ENCODE results near the gene GPR17. TPM values are rescaled to one million over a fixed set of nuclear protein-coding genes. Genes with fewer than 3 reads are reported as not detected.
A peak's percentile ranks its signal among the peaks of the same experiment; 100 is the strongest.

Gene GPR17
- total and polyA plus RNA-seq, 2 donors (not counting 1 experiment from before 2014, with no cell fraction given): 0.06 TPM; not detected in 1

DNA sequence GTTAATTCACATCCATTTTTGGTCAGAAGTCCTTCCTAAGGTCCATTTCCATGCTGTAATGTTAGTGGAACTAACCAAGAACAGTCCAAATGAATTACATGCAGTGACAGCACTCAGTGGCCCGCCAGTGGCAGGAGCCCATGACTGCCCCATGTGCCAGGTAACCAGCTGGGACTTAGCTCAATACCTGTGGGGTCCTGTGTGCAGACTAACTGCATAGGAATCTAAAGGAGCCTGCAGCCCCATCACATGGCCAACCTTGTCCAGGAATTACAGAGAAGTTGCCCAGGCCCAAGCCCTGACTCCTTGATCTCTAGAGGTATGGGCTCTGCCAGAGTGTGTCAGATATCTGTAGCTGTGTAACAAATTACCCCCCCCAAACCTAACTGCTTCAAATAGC lies 35.4 kb upstream of the GPR17 start:
- no peaks in the 10 kb centered on the region for H3K36me3 ChIP-seq (replicated peaks in 1 of 2; ENCODE audit: control extremely low read depth in 1 of 2, control insufficient read depth in 1 of 2, extremely low read depth in 1 of 2, insufficient read depth in 2 of 2, low read length in 1 of 2)
- no peak overlapping the region for H3K4me2 ChIP-seq (replicated peaks; ENCODE audit: low read depth, low read length, poor library complexity, severe bottlenecking)
- no peak overlapping the region for H2AFZ ChIP-seq (ENCODE audit: insufficient read depth, low read depth, low read length, poor library complexity, severe bottlenecking)
- ATAC-seq (ENCODE audit: low read depth): no peak
- CTCF ChIA-PET: interaction anchor here (2.3 to 3.6 kb wide), 2 partner anchors 19 to 40 kb away, joined by 7 to 22 read pairs; no protein-coding TSS in a partner anchor
- Mint-ChIP-seq H3K9me3 (ENCODE audit: insufficient read depth) (peaks cover 9% of the 10 kb centered on the region), H3K27me3 (no peaks in the 10 kb centered on the region), H3K4me1 (peaks cover 37% of the 10 kb centered on the region), H3K4me3 (no peak overlapping the region), H3K27ac (no peak overlapping the region)
- TF ChIP-seq EZH2 (IDR thresholded peaks at IDR 0.05; ENCODE audit: borderline replicate concordance, insufficient read depth, low read depth, low read length, poor library complexity, severe bottlenecking): no peak
- TF ChIP-seq, protein P1, sequence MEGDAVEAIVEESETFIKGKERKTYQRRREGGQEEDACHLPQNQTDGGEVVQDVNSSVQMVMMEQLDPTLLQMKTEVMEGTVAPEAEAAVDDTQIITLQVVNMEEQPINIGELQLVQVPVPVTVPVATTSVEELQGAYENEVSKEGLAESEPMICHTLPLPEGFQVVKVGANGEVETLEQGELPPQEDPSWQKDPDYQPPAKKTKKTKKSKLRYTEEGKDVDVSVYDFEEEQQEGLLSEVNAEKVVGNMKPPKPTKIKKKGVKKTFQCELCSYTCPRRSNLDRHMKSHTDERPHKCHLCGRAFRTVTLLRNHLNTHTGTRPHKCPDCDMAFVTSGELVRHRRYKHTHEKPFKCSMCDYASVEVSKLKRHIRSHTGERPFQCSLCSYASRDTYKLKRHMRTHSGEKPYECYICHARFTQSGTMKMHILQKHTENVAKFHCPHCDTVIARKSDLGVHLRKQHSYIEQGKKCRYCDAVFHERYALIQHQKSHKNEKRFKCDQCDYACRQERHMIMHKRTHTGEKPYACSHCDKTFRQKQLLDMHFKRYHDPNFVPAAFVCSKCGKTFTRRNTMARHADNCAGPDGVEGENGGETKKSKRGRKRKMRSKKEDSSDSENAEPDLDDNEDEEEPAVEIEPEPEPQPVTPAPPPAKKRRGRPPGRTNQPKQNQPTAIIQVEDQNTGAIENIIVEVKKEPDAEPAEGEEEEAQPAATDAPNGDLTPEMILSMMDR (IDR thresholded peaks at IDR 0.05): no peak
- H3K4me3 ChIP-seq (ENCODE audit: control extremely low read depth in 1 of 5, extremely low read depth in 1 of 5, insufficient read depth in 1 of 5, low read depth in 2 of 5, low read length in 4 of 5): no peak overlapping the region
- intact Hi-C loops (cut with micrococcal nuclease): no loop called here
- no peak overlapping the region for H3K9ac ChIP-seq (ENCODE audit: low read length)
- no peak for DNase-seq
- 95% methylated on average over 1 of the region's 1 CpG for WGBS (ENCODE audit: insufficient coverage)
- peaks cover 5 to 24% of the 10 kb centered on the region in 2 donors for H3K4me1 ChIP-seq (ENCODE audit: control insufficient read depth in 2 of 2, insufficient read depth in 2 of 2, low read length in 2 of 2)
- H3K27me3 ChIP-seq (replicated peaks in 1 of 4; ENCODE audit: control extremely low read depth in 1 of 4, control insufficient read depth in 3 of 4, insufficient read depth in 4 of 4, low read length in 3 of 4): peaks cover 0 to 3% (median 0%) of the 10 kb centered on the region in 4 experiments
- no peaks in the 10 kb centered on the region for H3K79me2 ChIP-seq (ENCODE audit: control insufficient read depth, insufficient read depth, low read length)
- POLR2A ChIA-PET: interaction anchor here (0.6 to 0.9 kb wide), 2 partner anchors 22 to 41 kb away, joined by 3 to 4 read pairs; no protein-coding TSS in a partner anchor
- peaks cover 0 to 28% (median 9%) of the 10 kb centered on the region in 3 donors for H3K9me3 ChIP-seq (ENCODE audit: control extremely low read depth in 1 of 3, control insufficient read depth in 2 of 3, insufficient read depth in 1 of 3, low read length in 2 of 3)
- H3K27ac ChIP-seq (ENCODE audit: low read length in 2 of 2): no peak overlapping the region
- H4K20me1 ChIP-seq (ENCODE audit: control insufficient read depth, insufficient read depth, low read length, poor library complexity, severe bottlenecking): no peaks in the 10 kb centered on the region

DNA sequence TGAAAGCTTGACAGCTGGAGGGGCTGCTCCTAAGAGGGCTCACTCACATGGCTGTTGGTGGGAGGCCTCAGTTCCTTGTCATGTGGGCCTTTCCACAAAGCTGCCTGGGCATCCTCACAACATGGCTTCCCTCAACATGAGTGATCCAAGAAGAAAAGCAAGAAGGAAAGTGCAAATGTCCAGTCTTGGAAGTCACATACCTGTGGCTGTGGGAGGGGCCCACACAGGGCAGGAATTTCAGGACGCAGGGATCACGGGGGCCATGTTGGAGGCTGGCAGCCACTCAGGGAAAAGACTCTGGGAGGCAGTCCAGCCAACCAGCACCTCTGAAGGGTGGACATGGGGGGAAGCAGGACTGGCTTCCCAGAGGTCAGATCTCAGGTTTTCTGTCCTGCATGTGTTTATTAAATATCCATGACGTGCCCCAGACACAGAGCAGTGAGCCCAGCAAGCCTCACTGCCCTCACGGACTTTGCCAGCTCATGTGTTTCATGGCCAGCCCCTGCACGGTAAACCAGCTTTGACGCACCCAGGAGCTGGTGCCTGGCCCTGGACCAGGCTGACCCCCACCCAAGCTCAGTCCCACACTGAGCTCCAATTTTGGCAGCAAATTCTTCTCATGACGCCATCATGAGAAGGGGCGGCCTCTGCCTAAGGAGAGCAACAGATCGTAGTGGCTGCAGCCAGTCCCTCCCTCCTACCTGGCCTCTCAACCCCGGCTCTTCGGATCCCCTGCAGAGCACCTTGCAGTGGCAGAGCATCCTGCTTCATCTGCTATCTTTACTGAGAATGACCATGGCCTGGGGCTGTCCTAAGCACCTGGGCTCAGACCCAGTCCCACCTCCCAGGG lies 34.7 kb upstream of the GPR17 start:
- WGBS (ENCODE audit: insufficient coverage): 94% methylated on average over 11 of the region's 11 CpGs
- DNase-seq (no peak), ATAC-seq (ENCODE audit: low read depth) (no peak)
- TF ChIP-seq, protein P1 (IDR thresholded peaks at IDR 0.05): no peak
- TF ChIP-seq EZH2 (IDR thresholded peaks at IDR 0.05; ENCODE audit: borderline replicate concordance, insufficient read depth, low read depth, low read length, poor library complexity, severe bottlenecking): no peak
- H3K9me3 Mint-ChIP-seq (ENCODE audit: insufficient read depth): peaks cover 9% of the 10 kb centered on the region
- H3K27me3 Mint-ChIP-seq: no peaks in the 10 kb centered on the region
- Histone ChIP-seq H3K4me2 (replicated peaks; ENCODE audit: low read depth, low read length, poor library complexity, severe bottlenecking) (no peak overlapping the region), H3K36me3 (replicated peaks in 1 of 2; ENCODE audit: control extremely low read depth in 1 of 2, control insufficient read depth in 1 of 2, extremely low read depth in 1 of 2, insufficient read depth in 2 of 2, low read length in 1 of 2) (no peaks in the 10 kb centered on the region), H3K9ac (ENCODE audit: low read length) (no peak overlapping the region), H3K27ac (ENCODE audit: low read length in 2 of 2) (no peak overlapping the region), H3K4me1 (ENCODE audit: control insufficient read depth in 2 of 2, insufficient read depth in 2 of 2, low read length in 2 of 2) (peaks cover 3 to 23% of the 10 kb centered on the region in 2 donors), H4K20me1 (ENCODE audit: control insufficient read depth, insufficient read depth, low read length, poor library complexity, severe bottlenecking) (no peaks in the 10 kb centered on the region), H3K4me3 (ENCODE audit: control extremely low read depth in 1 of 5, extremely low read depth in 1 of 5, insufficient read depth in 1 of 5, low read depth in 2 of 5, low read length in 4 of 5) (no peak overlapping the region), H2AFZ (ENCODE audit: insufficient read depth, low read depth, low read length, poor library complexity, severe bottlenecking) (no peak overlapping the region), H3K9me3 (ENCODE audit: control extremely low read depth in 1 of 3, control insufficient read depth in 2 of 3, insufficient read depth in 1 of 3, low read length in 2 of 3) (peaks cover 0 to 28% (median 9%) of the 10 kb centered on the region in 3 donors), H3K79me2 (ENCODE audit: control insufficient read depth, insufficient read depth, low read length) (no peaks in the 10 kb centered on the region), H3K27me3 (replicated peaks in 1 of 4; ENCODE audit: control extremely low read depth in 1 of 4, control insufficient read depth in 3 of 4, insufficient read depth in 4 of 4, low read length in 3 of 4) (peaks cover 0 to 3% (median 0%) of the 10 kb centered on the region in 4 experiments)
- peaks cover 37% of the 10 kb centered on the region for H3K4me1 Mint-ChIP-seq
- ChIA-PET POLR2A (no interaction called here), CTCF (interaction anchor here (2.3 to 3.6 kb wide), 2 partner anchors 20 to 39 kb away, joined by 7 to 22 read pairs; no protein-coding TSS in a partner anchor)
- H3K4me3 Mint-ChIP-seq: no peak overlapping the region
- H3K27ac Mint-ChIP-seq: peak overlapping the region; percentile 50
- intact Hi-C loops (cut with micrococcal nuclease): no loop called here

Data from B cell (primary cell).